Measurements from ENCODE around the gene PLCB4. TPM values are rescaled to one million over a fixed set of nuclear protein-coding genes. Genes with fewer than 3 reads are reported as not detected.

Gene PLCB4
- total RNA-seq, 1 donor from 2014 or later = 53.3 TPM

- H3K9me3 Mint-ChIP-seq = peaks cover 8% of the 10 kb centered on the region
- peak overlapping the region; percentile 73 for H3K27ac Mint-ChIP-seq (ENCODE audit: unreplicated experiment)
- no peak for DNase-seq (ENCODE audit: low read depth, low spot score)
- peaks cover 12% of the 10 kb centered on the region for H3K36me3 Mint-ChIP-seq (ENCODE audit: low read depth)
- H3K27me3 Mint-ChIP-seq (ENCODE audit: low read depth) = no peaks in the 10 kb centered on the region
- H3K4me1 Mint-ChIP-seq = peaks cover 51% of the 10 kb centered on the region
- H3K4me3 Mint-ChIP-seq = peak overlapping the region; percentile 38
- no peak for TF ChIP-seq CTCF (conservative IDR thresholded peaks at IDR 0.05)
Observed at GRCh38 chr20:9302091-9302462, 233.2 kb downstream of the PLCB4 start.

GRCh38 chr20:9306521-9306920 lies 237.6 kb downstream of the PLCB4 start:
- no peak for DNase-seq (ENCODE audit: low read depth, low spot score)
- Mint-ChIP-seq H3K4me1 (peaks cover 24% of the 10 kb centered on the region), H3K36me3 (ENCODE audit: low read depth) (peaks cover 20% of the 10 kb centered on the region), H3K4me3 (no peak overlapping the region), H3K27ac (ENCODE audit: unreplicated experiment) (no peak overlapping the region), H3K9me3 (peaks cover 5% of the 10 kb centered on the region), H3K27me3 (ENCODE audit: low read depth) (no peaks in the 10 kb centered on the region)
- TF ChIP-seq CTCF (conservative IDR thresholded peaks at IDR 0.05) = no peak

DNA sequence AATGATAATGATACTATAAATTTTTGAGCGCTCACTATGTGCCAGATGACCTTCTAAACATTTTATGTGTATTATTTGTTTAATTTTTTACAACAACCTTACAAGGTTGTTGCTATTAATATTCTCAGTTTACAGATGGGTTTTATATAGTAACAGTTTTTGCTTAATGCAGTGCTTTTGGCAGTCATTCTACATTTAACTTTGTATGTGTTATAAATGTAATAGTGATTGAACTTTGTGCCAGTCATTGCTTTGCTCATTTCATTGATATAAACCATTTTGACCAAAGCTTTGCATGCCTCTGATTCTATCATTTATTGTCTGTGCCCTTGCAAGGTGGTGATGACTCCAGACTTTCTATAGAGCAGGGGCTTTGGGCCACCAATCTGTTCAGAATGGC lies 239.2 kb downstream of the PLCB4 start:
- H3K9me3 Mint-ChIP-seq = peaks cover 5% of the 10 kb centered on the region
- TF ChIP-seq CTCF (conservative IDR thresholded peaks at IDR 0.05) = no peak
- no peak for DNase-seq (ENCODE audit: low read depth, low spot score)
- H3K36me3 Mint-ChIP-seq (ENCODE audit: low read depth) = peaks cover 20% of the 10 kb centered on the region
- peaks cover 17% of the 10 kb centered on the region for H3K4me1 Mint-ChIP-seq
- H3K27ac Mint-ChIP-seq (ENCODE audit: unreplicated experiment) = no peak overlapping the region
- H3K27me3 Mint-ChIP-seq (ENCODE audit: low read depth) = no peaks in the 10 kb centered on the region
- no peak overlapping the region for H3K4me3 Mint-ChIP-seq

DNA sequence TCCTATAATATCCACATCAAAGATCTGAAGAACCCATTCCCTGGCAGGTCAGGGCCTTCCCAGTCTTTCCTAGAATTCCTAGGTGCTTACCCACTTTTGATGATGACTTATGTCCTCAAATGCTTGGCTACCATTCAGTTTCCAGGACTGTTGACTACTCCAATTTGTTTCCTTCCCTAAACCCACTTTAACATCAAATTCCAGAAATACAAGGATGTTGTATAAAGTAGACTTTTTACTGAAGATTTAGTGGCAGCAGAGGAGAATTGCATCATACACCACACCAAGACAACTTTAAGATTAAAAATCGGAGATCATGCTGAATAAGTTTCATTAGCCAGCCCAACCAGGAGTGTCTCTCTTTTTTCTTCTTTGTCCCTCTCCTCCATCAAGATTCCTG lies 242.2 kb downstream of the PLCB4 start:
- H3K4me1 Mint-ChIP-seq = peaks cover 11% of the 10 kb centered on the region

DNA sequence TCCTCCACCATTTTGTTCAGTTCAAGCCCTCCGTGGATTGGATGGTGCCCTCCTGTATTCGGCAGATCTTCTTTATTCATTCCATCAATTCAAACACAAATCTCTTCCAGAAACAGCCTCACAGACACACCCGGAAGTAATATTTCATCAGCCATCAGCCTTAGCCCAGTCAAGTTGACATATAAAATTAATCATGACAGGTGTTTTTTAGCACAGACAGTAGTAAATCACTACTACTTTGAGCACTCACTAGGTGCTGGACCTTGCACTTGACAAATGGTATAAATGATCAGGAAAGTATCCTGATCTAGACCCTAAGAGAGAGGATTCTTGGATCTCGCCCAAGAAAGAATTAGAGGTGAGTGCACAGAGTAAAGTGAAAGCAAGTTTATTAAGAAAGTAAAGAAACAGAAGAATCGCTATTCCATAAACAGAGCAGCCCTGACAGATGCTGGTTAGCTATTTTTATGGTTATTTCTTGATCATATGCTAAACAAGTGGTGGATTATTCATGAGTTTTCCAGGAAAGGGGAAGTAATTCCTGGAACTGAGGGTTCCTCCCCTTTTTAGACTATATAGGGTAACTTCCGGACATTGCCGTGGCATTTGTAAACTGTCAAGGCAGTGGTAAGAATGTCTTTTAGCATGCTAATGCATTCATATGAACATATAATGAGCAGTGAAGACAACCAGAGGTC lies 250.9 kb downstream of the PLCB4 start:
- H3K27ac Mint-ChIP-seq (ENCODE audit: unreplicated experiment) = no peak overlapping the region
- peaks cover 18% of the 10 kb centered on the region for H3K36me3 Mint-ChIP-seq (ENCODE audit: low read depth)
- no peak overlapping the region for H3K4me3 Mint-ChIP-seq
- H3K27me3 Mint-ChIP-seq (ENCODE audit: low read depth) = no peaks in the 10 kb centered on the region
- no peak for DNase-seq (ENCODE audit: low read depth, low spot score)
- no peak for TF ChIP-seq CTCF (conservative IDR thresholded peaks at IDR 0.05)
- H3K9me3 Mint-ChIP-seq = no peaks in the 10 kb centered on the region
- peaks cover 25% of the 10 kb centered on the region for H3K4me1 Mint-ChIP-seq

More for the DNA sequence above, 242.2 kb downstream of the PLCB4 start:
- Mint-ChIP-seq H3K27me3 (ENCODE audit: low read depth) (no peaks in the 10 kb centered on the region), H3K4me3 (no peak overlapping the region), H3K27ac (ENCODE audit: unreplicated experiment) (peak overlapping the region; percentile 39), H3K9me3 (peaks cover 10% of the 10 kb centered on the region), H3K36me3 (ENCODE audit: low read depth) (peaks cover 30% of the 10 kb centered on the region)
- no peak for DNase-seq (ENCODE audit: low read depth, low spot score)
- no peak for TF ChIP-seq CTCF (conservative IDR thresholded peaks at IDR 0.05)

All from neural crest cell (in vitro differentiated cells).